ENCODE results near the gene OR2T6.

- TF ChIP-seq CTCF (IDR thresholded peaks at IDR 0.05) (no peak), POLR2A (IDR thresholded peaks at IDR 0.05) (no peak)
Observed at GRCh38 chr1:248406721-248407692, 31.5 kb downstream of the OR2T6 start.

Data from esophagus squamous epithelium (tissue), 4 donors.